K562 (cell line): ENCODE data around the gene BAD. TPM values are rescaled to one million over a fixed set of nuclear protein-coding genes. Genes with fewer than 3 reads are reported as not detected.
A peak's percentile ranks its signal among the peaks of the same experiment; 100 is the strongest.

Experiments used
- ATF3 ChIP-seq, 2 experiments: fragments of 450-650 bp in 1 of 2; sonication (generic) in 1 of 2; formaldehyde crosslinking in 1 of 2; IDR thresholded peaks in 1 of 2; conservative IDR thresholded peaks in 1 of 2; 2 replicates each; pipeline versions ENCODE4 v1.6.1 to v1.8.1; 2016 to 2023; ENCODE audit warnings: mild to moderate bottlenecking in 2 of 2, moderate library complexity in 2 of 2, inconsistent platforms in 1 of 2, missing genetic modification reagents in 1 of 2
- COPS2 ChIP-seq: fragments of 450-650 bp; conservative IDR thresholded peaks from 2 replicates; pipeline ENCODE4 v1.6.1; 2016; ENCODE audit warnings: mild to moderate bottlenecking, moderate library complexity
- CREM ChIP-seq: IDR thresholded peaks from 2 replicates; pipeline ENCODE4 v1.6.1; 2014; ENCODE audit warnings: antibody characterized with exemption, low read depth
- HDAC3 ChIP-seq: fragments of 450-650 bp; IDR thresholded peaks from 2 replicates; pipeline ENCODE4 v1.6.1; 2018; ENCODE audit warnings: borderline replicate concordance, mild to moderate bottlenecking, moderate library complexity; ENCODE audit not compliant: partially characterized antibody
- NR2C1 ChIP-seq, 2 experiments: fragments of 450-650 bp; IDR thresholded peaks; 2 replicates each; pipeline ENCODE4 v1.6.1; 2017; ENCODE audit warnings: mild to moderate bottlenecking in 2 of 2, antibody characterized with exemption in 1 of 2, inconsistent platforms in 1 of 2, missing compliant biosample characterization in 1 of 2, missing genetic modification characterization in 1 of 2
- POLR2AphosphoS5 ChIP-seq: IDR thresholded peaks from 2 replicates; pipeline ENCODE4 v1.6.1; 2011; ENCODE audit warnings: mild to moderate bottlenecking, low read depth, low read length, moderate library complexity; ENCODE audit not compliant: control insufficient read depth, insufficient read depth
- RB1 ChIP-seq: fragments of 450-650 bp; IDR thresholded peaks from 2 replicates; pipeline ENCODE4 v1.6.1; 2017; ENCODE audit warnings: low read depth, mild to moderate bottlenecking
- ZNF511 ChIP-seq: sonication (generic); formaldehyde crosslinking; IDR thresholded peaks from 2 replicates; pipeline ENCODE4 v1.8.0; 2022; ENCODE audit warnings: mild to moderate bottlenecking, missing genetic modification reagents
- polyA plus RNA-seq, 8 experiments: library from polyadenylated mRNA; depleted of rRNA in 4 of 8; stranded (reverse) in 5 of 8; unstranded in 3 of 8; fragments of >200 nt; fragmentation: Nextera tagmentation in 2 of 8; fragmentation: Illumina TruSeq in 1 of 8; extraction: Ambion mirVana in 2 of 8; extraction: Trizol in 1 of 8; gene quantifications; 2 replicates each; pipeline versions ENCODE4 v1.2.1 to v1.2.3, GENCODE V29; 2011 to 2014; ENCODE audit warnings: inconsistent platforms in 1 of 8, missing spikeins in 1 of 8
- total RNA-seq, 7 experiments: library from RNA; depleted of rRNA in 6 of 7; stranded (reverse); fragments of >200 nt in 6 of 7; fragmentation: Illumina TruSeq in 2 of 7; extraction: Trizol in 2 of 7; gene quantifications; 2 replicates each; pipeline versions ENCODE4 v1.2.1 to v1.2.3, GENCODE V29; 2011 to 2021; ENCODE audit warnings: low replicate concordance in 1 of 7
- TF ChIP-seq, protein P1 (sequence below): sonication (generic); formaldehyde crosslinking; IDR thresholded peaks from 2 replicates; pipeline ENCODE4 v1.8.1; 2023; ENCODE audit warnings: mild to moderate bottlenecking, missing genetic modification reagents
- TF ChIP-seq, protein P2 (sequence below), 2 experiments: fragments of 450-650 bp; formaldehyde crosslinking in 1 of 2; IDR thresholded peaks; 2 replicates each; pipeline versions ENCODE4 v1.4.0 to v1.6.1; 2014 to 2020; ENCODE audit warnings: mild to moderate bottlenecking in 2 of 2, borderline replicate concordance in 1 of 2, low read depth in 1 of 2
- TF ChIP-seq, protein P3 (sequence below): sonication (generic); formaldehyde crosslinking; IDR thresholded peaks from 2 replicates; pipeline ENCODE4 v1.8.1; 2023; ENCODE audit warnings: mild to moderate bottlenecking, missing genetic modification reagents, moderate library complexity

Gene BAD
- total and polyA plus RNA-seq, 9 of the 15 experiments (the other 6 are each of a cell fraction or from before 2014, with no cell fraction given) = 0.61 to 45.6 (median 11.8) TPM

DNA sequence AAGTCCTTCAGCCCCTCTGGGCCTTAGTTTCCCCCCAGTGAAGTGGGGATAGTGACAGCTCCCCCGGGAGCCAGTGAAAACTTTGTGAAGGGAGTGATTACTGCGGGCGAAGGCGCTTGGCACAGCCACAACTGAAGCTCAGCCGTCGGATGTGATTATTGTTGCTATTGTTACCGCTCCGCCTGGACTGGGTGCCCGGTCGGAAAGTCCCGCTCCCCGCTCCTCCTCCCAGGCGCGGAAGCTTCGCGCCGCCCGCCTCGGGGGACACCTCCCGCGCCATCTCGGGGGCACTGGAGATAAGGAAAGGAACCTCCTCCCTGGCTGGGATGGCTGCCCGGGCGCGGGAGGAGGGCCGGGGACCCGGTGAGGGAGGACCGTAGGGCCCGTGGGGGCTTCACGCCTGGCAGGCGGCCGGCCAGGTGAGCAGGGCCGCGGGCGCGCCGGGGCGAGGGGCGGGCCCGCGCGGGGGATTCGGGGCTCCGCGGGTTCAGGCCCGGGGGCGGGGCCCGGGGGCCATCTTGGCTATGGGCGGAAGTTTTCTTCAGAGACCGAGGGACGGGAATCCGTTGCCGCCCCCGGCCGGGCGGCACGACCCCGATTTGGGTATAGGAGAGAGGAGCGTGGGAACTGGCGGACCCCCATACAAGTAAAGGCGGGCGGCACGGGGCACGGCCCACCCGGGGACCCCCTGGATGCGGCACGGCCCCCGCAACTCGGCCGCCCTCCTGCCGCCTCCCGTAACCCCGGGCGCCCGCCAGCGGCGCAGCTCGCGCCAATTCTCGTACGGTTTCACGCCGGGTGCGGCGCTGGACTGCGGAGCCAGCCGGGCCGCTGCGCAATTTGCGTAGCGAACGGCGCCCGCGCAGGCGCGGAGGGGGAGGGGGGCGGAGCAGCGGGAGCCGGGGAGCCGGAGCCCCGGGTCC is 758 bp upstream of the BAD start, which contains the start of gene GPR137 (continued):
- TF ChIP-seq, protein P1, sequence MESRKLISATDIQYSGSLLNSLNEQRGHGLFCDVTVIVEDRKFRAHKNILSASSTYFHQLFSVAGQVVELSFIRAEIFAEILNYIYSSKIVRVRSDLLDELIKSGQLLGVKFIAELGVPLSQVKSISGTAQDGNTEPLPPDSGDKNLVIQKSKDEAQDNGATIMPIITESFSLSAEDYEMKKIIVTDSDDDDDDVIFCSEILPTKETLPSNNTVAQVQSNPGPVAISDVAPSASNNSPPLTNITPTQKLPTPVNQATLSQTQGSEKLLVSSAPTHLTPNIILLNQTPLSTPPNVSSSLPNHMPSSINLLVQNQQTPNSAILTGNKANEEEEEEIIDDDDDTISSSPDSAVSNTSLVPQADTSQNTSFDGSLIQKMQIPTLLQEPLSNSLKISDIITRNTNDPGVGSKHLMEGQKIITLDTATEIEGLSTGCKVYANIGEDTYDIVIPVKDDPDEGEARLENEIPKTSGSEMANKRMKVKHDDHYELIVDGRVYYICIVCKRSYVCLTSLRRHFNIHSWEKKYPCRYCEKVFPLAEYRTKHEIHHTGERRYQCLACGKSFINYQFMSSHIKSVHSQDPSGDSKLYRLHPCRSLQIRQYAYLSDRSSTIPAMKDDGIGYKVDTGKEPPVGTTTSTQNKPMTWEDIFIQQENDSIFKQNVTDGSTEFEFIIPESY (CRISPR knock-in tag) = no peak
- TF ChIP-seq, protein P2, sequence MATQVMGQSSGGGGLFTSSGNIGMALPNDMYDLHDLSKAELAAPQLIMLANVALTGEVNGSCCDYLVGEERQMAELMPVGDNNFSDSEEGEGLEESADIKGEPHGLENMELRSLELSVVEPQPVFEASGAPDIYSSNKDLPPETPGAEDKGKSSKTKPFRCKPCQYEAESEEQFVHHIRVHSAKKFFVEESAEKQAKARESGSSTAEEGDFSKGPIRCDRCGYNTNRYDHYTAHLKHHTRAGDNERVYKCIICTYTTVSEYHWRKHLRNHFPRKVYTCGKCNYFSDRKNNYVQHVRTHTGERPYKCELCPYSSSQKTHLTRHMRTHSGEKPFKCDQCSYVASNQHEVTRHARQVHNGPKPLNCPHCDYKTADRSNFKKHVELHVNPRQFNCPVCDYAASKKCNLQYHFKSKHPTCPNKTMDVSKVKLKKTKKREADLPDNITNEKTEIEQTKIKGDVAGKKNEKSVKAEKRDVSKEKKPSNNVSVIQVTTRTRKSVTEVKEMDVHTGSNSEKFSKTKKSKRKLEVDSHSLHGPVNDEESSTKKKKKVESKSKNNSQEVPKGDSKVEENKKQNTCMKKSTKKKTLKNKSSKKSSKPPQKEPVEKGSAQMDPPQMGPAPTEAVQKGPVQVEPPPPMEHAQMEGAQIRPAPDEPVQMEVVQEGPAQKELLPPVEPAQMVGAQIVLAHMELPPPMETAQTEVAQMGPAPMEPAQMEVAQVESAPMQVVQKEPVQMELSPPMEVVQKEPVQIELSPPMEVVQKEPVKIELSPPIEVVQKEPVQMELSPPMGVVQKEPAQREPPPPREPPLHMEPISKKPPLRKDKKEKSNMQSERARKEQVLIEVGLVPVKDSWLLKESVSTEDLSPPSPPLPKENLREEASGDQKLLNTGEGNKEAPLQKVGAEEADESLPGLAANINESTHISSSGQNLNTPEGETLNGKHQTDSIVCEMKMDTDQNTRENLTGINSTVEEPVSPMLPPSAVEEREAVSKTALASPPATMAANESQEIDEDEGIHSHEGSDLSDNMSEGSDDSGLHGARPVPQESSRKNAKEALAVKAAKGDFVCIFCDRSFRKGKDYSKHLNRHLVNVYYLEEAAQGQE (IDR thresholded peaks at IDR 0.05; ENCODE audit: borderline replicate concordance) = no peak
- TF ChIP-seq, protein P2 (CRISPR knock-in tag; IDR thresholded peaks at IDR 0.05; ENCODE audit: low read depth) = peak; percentile 62; the same call in 1 of the 2 replicates
- no peak for TF ChIP-seq COPS2
- TF ChIP-seq RB1 = peak; percentile 75
- no peak; the same call in 1 of the 2 replicates for TF ChIP-seq ZNF511 (CRISPR knock-in tag)
- peak; percentile 74 for TF ChIP-seq NR2C1 (IDR thresholded peaks at IDR 0.05)
- peak; percentile 83 for TF ChIP-seq NR2C1 (tag; IDR thresholded peaks at IDR 0.05)
- peak; percentile 100 for TF ChIP-seq HDAC3
- peak; percentile 14; the same call in 1 of the 2 replicates for TF ChIP-seq POLR2AphosphoS5
- no peak for TF ChIP-seq ATF3 (IDR thresholded peaks at IDR 0.05)
- TF ChIP-seq ATF3 (CRISPR knock-in tag; conservative IDR thresholded peaks at IDR 0.05) = no peak
- TF ChIP-seq, protein P3, sequence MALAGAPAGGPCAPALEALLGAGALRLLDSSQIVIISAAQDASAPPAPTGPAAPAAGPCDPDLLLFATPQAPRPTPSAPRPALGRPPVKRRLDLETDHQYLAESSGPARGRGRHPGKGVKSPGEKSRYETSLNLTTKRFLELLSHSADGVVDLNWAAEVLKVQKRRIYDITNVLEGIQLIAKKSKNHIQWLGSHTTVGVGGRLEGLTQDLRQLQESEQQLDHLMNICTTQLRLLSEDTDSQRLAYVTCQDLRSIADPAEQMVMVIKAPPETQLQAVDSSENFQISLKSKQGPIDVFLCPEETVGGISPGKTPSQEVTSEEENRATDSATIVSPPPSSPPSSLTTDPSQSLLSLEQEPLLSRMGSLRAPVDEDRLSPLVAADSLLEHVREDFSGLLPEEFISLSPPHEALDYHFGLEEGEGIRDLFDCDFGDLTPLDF (CRISPR knock-in tag) = peak; percentile 47; the same call in 1 of the 2 replicates
- 0 out of 2 replicates have a peak, but pooled peaks have one; percentile 29 for TF ChIP-seq CREM
